Endothelial cell of umbilical vein (primary cell): Measurements from ENCODE around the gene GADD45G. TPM values are rescaled to one million over a fixed set of nuclear protein-coding genes. Genes with fewer than 3 reads are reported as not detected.

Source experiments
- BruUV-seq: library from RNA; stranded (reverse); fragments of 400-500 nt; replicated peaks from 2 replicates; lab custom pipeline; 2021; lab: Mats Ljungman, UMichigan
- CTCF ChIA-PET: fragments of 300-600, 350-600 bp; sonication (Branson Sonifier 250); formaldehyde crosslinking; loops from one replicate; lab custom pipeline; 2021; ENCODE audit warnings: antibody characterized with exemption, inconsistent platforms; lab: Charles Lee
- POLR2A ChIA-PET: fragments of 300-600, 350-600 bp; sonication (Branson Sonifier 250); formaldehyde crosslinking; loops from one replicate; lab custom pipeline; 2021; ENCODE audit warnings: antibody characterized with exemption, inconsistent platforms; lab: Charles Lee
- DNase-seq: peaks from one replicate; pipeline ENCODE4 v3.0.0-alpha.2; 2011; ENCODE audit warnings: low read depth, low spot score
- FAIRE-seq: peaks from 2 replicates; lab custom pipeline; 2011; peaks lifted over from hg19 to GRCh38; lab: Jason Lieb, UNC
- H2AFZ ChIP-seq: 2 replicates; pipeline ENCODE4 v1.6.0; 2012; ENCODE audit warnings: low read depth, low read length, control low read depth, inconsistent platforms
- H3K27ac ChIP-seq: 2 replicates; pipeline ENCODE4 v1.5.1; 2011; ENCODE audit warnings: low read depth, mild to moderate bottlenecking, control low read depth, low read length, moderate library complexity; ENCODE audit not compliant: insufficient read depth
- H3K27me3 ChIP-seq, 2 experiments: 2 replicates each; pipeline versions ENCODE4 v1.6.0 to v1.6.1; 2011; ENCODE audit warnings: low read length in 2 of 2, mixed read lengths in 1 of 2; ENCODE audit not compliant: control insufficient read depth in 2 of 2, insufficient read depth in 2 of 2
- H3K36me3 ChIP-seq, 2 experiments: 2 replicates in 1 of 2; 3 replicates in 1 of 2; pipeline ENCODE4 v1.5.1; 2011; ENCODE audit warnings: low read length in 2 of 2, mild to moderate bottlenecking in 1 of 2, moderate library complexity in 1 of 2; ENCODE audit not compliant: control insufficient read depth in 2 of 2, insufficient read depth in 2 of 2; ENCODE audit errors: extremely low read depth in 1 of 2
- H3K4me1 ChIP-seq: 3 replicates; pipeline ENCODE4 v1.5.1; 2011; ENCODE audit warnings: mild to moderate bottlenecking, low read length; ENCODE audit not compliant: control insufficient read depth, insufficient read depth; ENCODE audit errors: extremely low read depth
- H3K4me2 ChIP-seq: 2 replicates; pipeline ENCODE4 v1.6.1; 2011; ENCODE audit warnings: low read length, control low read depth, mixed read lengths; ENCODE audit not compliant: insufficient read depth
- H3K4me3 ChIP-seq, 3 experiments: fragments of 200-600 bp in 1 of 3; sonication (generic), shearing (Covaris generic) in 1 of 3; replicated peaks in 1 of 3; 2 replicates each; pipeline ENCODE4 v1.5.1; 2011 to 2016; ENCODE audit warnings: control low read depth in 3 of 3, low read length in 3 of 3, mild to moderate bottlenecking in 2 of 3, inconsistent platforms in 1 of 3, low read depth in 1 of 3, moderate library complexity in 1 of 3; ENCODE audit not compliant: insufficient read depth in 1 of 3
- H3K79me2 ChIP-seq: 2 replicates; pipeline ENCODE4 v1.6.0; 2012; ENCODE audit warnings: low read length, inconsistent platforms; ENCODE audit not compliant: control insufficient read depth, insufficient read depth
- H3K9ac ChIP-seq: replicated peaks from 2 replicates; pipeline ENCODE3; 2011; ENCODE audit warnings: low read length, control low read depth; ENCODE audit not compliant: insufficient read depth; ENCODE audit errors: extremely low read depth
- H3K9me1 ChIP-seq: replicated peaks from 3 replicates; pipeline ENCODE4 v1.6.0; 2011; ENCODE audit warnings: mild to moderate bottlenecking, low read length; ENCODE audit not compliant: control insufficient read depth, insufficient read depth; ENCODE audit errors: extremely low read depth
- H3K9me3 ChIP-seq: replicated peaks from 2 replicates; pipeline ENCODE4 v1.5.1; 2012; ENCODE audit warnings: low read length, inconsistent platforms; ENCODE audit not compliant: control insufficient read depth, insufficient read depth
- H4K20me1 ChIP-seq: replicated peaks from 2 replicates; pipeline ENCODE3; 2011; ENCODE audit warnings: mild to moderate bottlenecking, low read length; ENCODE audit not compliant: control insufficient read depth, insufficient read depth; ENCODE audit errors: extremely low read depth
- EZH2 ChIP-seq: IDR thresholded peaks from 2 replicates; pipeline ENCODE4 v1.6.1; 2012; ENCODE audit warnings: borderline replicate concordance, low read depth, mild to moderate bottlenecking, moderate library complexity, low read length, inconsistent platforms; ENCODE audit not compliant: severe bottlenecking
- FOS ChIP-seq: IDR thresholded peaks from 2 replicates; pipeline ENCODE4 v1.6.1; 2011; ENCODE audit warnings: mild to moderate bottlenecking, low read length, moderate library complexity, borderline replicate concordance; ENCODE audit not compliant: insufficient read depth
- GATA2 ChIP-seq: IDR thresholded peaks from 2 replicates; pipeline ENCODE4 v1.7.0; 2011; ENCODE audit warnings: low read depth, mild to moderate bottlenecking, moderate library complexity, mixed read lengths, low read length; ENCODE audit not compliant: insufficient read length, insufficient read depth
- JUN ChIP-seq: IDR thresholded peaks from 2 replicates; pipeline ENCODE4 v1.6.1; 2011; ENCODE audit warnings: borderline replicate concordance, low read depth; ENCODE audit not compliant: insufficient read length, insufficient read depth
- MYC ChIP-seq: IDR thresholded peaks from one replicate; pipeline ENCODE4 v1.6.1; 2011; ENCODE audit warnings: mild to moderate bottlenecking, low read depth, low read length
- POLR2A ChIP-seq: IDR thresholded peaks from 2 replicates; pipeline ENCODE4 v1.6.1; 2012; ENCODE audit warnings: low read depth, mild to moderate bottlenecking, control low read depth, low read length
- POLR2AphosphoS5 ChIP-seq: IDR thresholded peaks from 2 replicates; pipeline ENCODE4 v1.6.1; 2012; ENCODE audit warnings: low read depth, mild to moderate bottlenecking, control low read depth, low read length, moderate library complexity; ENCODE audit not compliant: insufficient read depth
- dilution Hi-C: fragments of 300-500 bp; cut with MboI; formaldehyde crosslinking; loops from one replicate; pipeline ENCODE4 v1.15.0; 2019; ENCODE audit warnings: low sequenced_read_pairs; ENCODE audit not compliant: extremely low pct_ligation_motif_present
- intact Hi-C: fragments of 100-400 bp; cut with micrococcal nuclease; formaldehyde crosslinking; loops from one replicate; pipeline ENCODE4 v1.10.0; 2022
- polyA plus RNA-seq, 4 experiments: library from polyadenylated mRNA; depleted of rRNA in 3 of 4; stranded (reverse) in 3 of 4; unstranded in 1 of 4; fragments of >200 nt; gene quantifications; 2 replicates each; pipeline versions ENCODE4 v1.2.1 to v1.2.3, GENCODE V29; 2011 to 2012; ENCODE audit warnings: missing spikeins in 1 of 4
- total RNA-seq: library from RNA; stranded (reverse); gene quantifications from 2 replicates; pipeline ENCODE4 v1.2.3, GENCODE V29; 2021
- TF ChIP-seq, protein P1 (sequence below), 2 donors: IDR thresholded peaks; 1 replicate in 1 of 2; 2 replicates in 1 of 2; pipeline ENCODE4 v1.5.1; 2011; ENCODE audit warnings: low read length in 2 of 2, mild to moderate bottlenecking in 2 of 2, moderate library complexity in 2 of 2, control low read depth in 1 of 2, inconsistent platforms in 1 of 2, low read depth in 1 of 2; ENCODE audit not compliant: insufficient read depth in 1 of 2; ENCODE audit errors: extremely low read depth in 1 of 2
- TF ChIP-seq, protein P2 (sequence below): IDR thresholded peaks from 2 replicates; pipeline ENCODE4 v1.6.1; 2011; ENCODE audit not compliant: insufficient read depth, insufficient read length

GADD45G gene
- total and polyA plus RNA-seq, 2 donors (not counting 3 experiments of a cell fraction or from before 2014, with no cell fraction given) = 0.44 to 0.64 TPM

DNA sequence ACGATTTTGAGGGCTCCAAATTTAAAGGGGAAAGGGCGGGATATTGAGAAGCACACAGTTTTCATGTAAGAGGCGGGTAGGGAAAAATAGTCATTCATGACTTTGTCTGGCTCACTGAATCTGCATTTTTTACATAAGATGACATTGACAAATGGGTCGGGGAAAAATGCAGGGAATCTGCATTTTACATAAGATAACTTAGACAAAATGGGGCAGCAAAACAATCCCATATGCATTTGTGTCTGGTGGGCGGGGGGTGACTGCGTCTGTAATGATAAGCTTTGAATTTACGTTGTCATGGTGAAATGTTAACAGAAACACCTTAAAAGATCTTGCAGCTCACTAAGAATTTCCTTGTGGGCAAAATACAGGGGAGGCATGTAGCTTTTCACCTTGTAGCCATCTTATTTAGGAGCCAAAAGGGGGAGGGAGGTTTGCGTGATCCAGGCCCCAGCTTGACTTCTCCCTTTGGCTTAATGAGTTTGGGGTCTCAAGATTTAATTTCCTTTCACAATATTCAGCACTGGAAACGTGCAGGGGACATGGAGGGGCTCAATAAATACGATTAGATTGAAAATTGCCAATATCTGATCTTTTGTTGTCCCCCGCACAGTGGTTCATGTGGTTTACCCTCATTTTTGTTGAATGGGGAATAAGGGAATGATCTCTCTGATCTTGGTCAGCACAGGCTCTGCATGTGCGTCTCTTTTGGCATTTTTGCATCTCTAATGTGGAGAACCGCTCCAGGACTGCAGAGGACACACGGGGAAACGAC is 41.1 kb upstream of the GADD45G start:
- POLR2A ChIA-PET = no interaction called here
- no peak for DNase-seq
- Histone ChIP-seq H3K9me1 (no peaks in the 10 kb centered on the region), H3K9ac (no peak overlapping the region), H3K9me3 (no peaks in the 10 kb centered on the region), H3K36me3 (no peaks in the 10 kb centered on the region), H3K4me3 (no peak overlapping the region), H3K4me1 (no peaks in the 10 kb centered on the region), H4K20me1 (no peaks in the 10 kb centered on the region), H3K79me2 (no peaks in the 10 kb centered on the region), H2AFZ (no peak overlapping the region), H3K4me2 (no peak overlapping the region), H3K27me3 (peaks cover 0 to 10% of the 10 kb centered on the region in 2 experiments), H3K27ac (no peak overlapping the region)
- no TSS peak for BruUV-seq
- TF ChIP-seq POLR2AphosphoS5 (no peak), POLR2A (no peak), FOS (no peak), JUN (no peak), GATA2 (no peak), EZH2 (no peak), MYC (no peak)
- TF ChIP-seq, protein P1, sequence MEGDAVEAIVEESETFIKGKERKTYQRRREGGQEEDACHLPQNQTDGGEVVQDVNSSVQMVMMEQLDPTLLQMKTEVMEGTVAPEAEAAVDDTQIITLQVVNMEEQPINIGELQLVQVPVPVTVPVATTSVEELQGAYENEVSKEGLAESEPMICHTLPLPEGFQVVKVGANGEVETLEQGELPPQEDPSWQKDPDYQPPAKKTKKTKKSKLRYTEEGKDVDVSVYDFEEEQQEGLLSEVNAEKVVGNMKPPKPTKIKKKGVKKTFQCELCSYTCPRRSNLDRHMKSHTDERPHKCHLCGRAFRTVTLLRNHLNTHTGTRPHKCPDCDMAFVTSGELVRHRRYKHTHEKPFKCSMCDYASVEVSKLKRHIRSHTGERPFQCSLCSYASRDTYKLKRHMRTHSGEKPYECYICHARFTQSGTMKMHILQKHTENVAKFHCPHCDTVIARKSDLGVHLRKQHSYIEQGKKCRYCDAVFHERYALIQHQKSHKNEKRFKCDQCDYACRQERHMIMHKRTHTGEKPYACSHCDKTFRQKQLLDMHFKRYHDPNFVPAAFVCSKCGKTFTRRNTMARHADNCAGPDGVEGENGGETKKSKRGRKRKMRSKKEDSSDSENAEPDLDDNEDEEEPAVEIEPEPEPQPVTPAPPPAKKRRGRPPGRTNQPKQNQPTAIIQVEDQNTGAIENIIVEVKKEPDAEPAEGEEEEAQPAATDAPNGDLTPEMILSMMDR (IDR thresholded peaks at IDR 0.05; ENCODE audit: extremely low read depth in 1 of 2, insufficient read depth in 1 of 2, low read depth in 1 of 2, low read length in 2 of 2) = no peak
- TF ChIP-seq, protein P2, sequence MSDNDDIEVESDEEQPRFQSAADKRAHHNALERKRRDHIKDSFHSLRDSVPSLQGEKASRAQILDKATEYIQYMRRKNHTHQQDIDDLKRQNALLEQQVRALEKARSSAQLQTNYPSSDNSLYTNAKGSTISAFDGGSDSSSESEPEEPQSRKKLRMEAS = no peak
- FAIRE-seq = no peak
- dilution Hi-C loops = no loop called here
- CTCF ChIA-PET = interaction anchor here (0.9 to 2.7 kb wide), 5 partner anchors 8 to 39 kb away, joined by 3 to 25 read pairs (median 5); no protein-coding TSS in a partner anchor
- intact Hi-C loops = no loop called here
